ENCODE results near the gene BTBD19.
A peak's percentile ranks its signal among the peaks of the same experiment; 100 is the strongest.
"Not testable (repeated sequence)": the region's sequence is repeated elsewhere in the genome, so short reads cannot be mapped to it uniquely, and the experiment has no call there.

The BTBD19 gene

GRCh38 chr1:44787506-44787905 is 20.8 kb upstream of the BTBD19 start:
- no peak for DNase-seq (ENCODE audit: low read depth)

- no peak for DNase-seq (ENCODE audit: low read depth)
Measured at GRCh38 chr1:44788120-44788860, 20.0 kb upstream of the BTBD19 start, which contains the start of gene BEST4. BEST4 (minus strand) TSS chr1:44788170; CDS start chr1:44787705, 465 bp downstream.

- no peak for DNase-seq (ENCODE audit: low read depth)
Measured at GRCh38 chr1:44790968-44791801, 17.1 kb upstream of the BTBD19 start.

GRCh38 chr1:44792736-44793502 is 15.4 kb upstream of the BTBD19 start:
- no peak for DNase-seq (ENCODE audit: low read depth)

- DNase-seq (ENCODE audit: low read depth), result not testable (repeated sequence)
Measured at GRCh38 chr1:44797886-44798285, 10.4 kb upstream of the BTBD19 start.

- no peak for DNase-seq (ENCODE audit: low read depth)
Measured at GRCh38 chr1:44798481-44799365, 9.6 kb upstream of the BTBD19 start.

GRCh38 chr1:44799770-44800584 is 8.3 kb upstream of the BTBD19 start, which contains the start of gene PLK3:
PLK3 (plus strand) TSS chr1:44800377; CDS start chr1:44800464, 87 bp downstream.
- peak; percentile 83 for DNase-seq (ENCODE audit: low read depth)

GRCh38 chr1:44801491-44802305 is 6.6 kb upstream of the BTBD19 start:
- DNase-seq (ENCODE audit: low read depth), result no peak

GRCh38 chr1:44802306-44803061 is 5.8 kb upstream of the BTBD19 start:
- DNase-seq (ENCODE audit: low read depth), result no peak

- DNase-seq (ENCODE audit: low read depth), result no peak
Measured at GRCh38 chr1:44803062-44803311, 5.3 kb upstream of the BTBD19 start.

- DNase-seq (ENCODE audit: low read depth), result no peak
Measured at GRCh38 chr1:44803312-44804095, 4.8 kb upstream of the BTBD19 start.

- no peak for DNase-seq (ENCODE audit: low read depth)
Measured at GRCh38 chr1:44805311-44806024, 2.9 kb upstream of the BTBD19 start.

GRCh38 chr1:44806025-44806703 is 2.2 kb upstream of the BTBD19 start:
- DNase-seq (ENCODE audit: low read depth), result no peak

GRCh38 chr1:44806704-44807363 is 1.5 kb upstream of the BTBD19 start, which contains the start of gene DYNLT4:
DYNLT4 (minus strand) TSS chr1:44807351; CDS start chr1:44806668, 683 bp downstream.
- DNase-seq (ENCODE audit: low read depth), result no peak

- DNase-seq (ENCODE audit: low read depth), result peak; percentile 99
Measured at GRCh38 chr1:44807364-44808062, 810 bp upstream of the BTBD19 start.
